Endothelial cell of umbilical vein (primary cell): ENCODE results near the gene SLC25A28. TPM values are rescaled to one million over a fixed set of nuclear protein-coding genes. Genes with fewer than 3 reads are reported as not detected.

ENCODE experiments used
- BruUV-seq: library from RNA; stranded (reverse); fragments of 400-500 nt; replicated peaks from 2 replicates; lab custom pipeline; 2021; lab: Mats Ljungman, UMichigan
- CTCF ChIA-PET: fragments of 300-600, 350-600 bp; sonication (Branson Sonifier 250); formaldehyde crosslinking; loops from one replicate; lab custom pipeline; 2021; ENCODE audit warnings: antibody characterized with exemption, inconsistent platforms; lab: Charles Lee
- POLR2A ChIA-PET: fragments of 300-600, 350-600 bp; sonication (Branson Sonifier 250); formaldehyde crosslinking; loops from one replicate; lab custom pipeline; 2021; ENCODE audit warnings: antibody characterized with exemption, inconsistent platforms; lab: Charles Lee
- DNase-seq: peaks from one replicate; pipeline ENCODE4 v3.0.0-alpha.2; 2011; ENCODE audit warnings: low read depth, low spot score
- FAIRE-seq: peaks from 2 replicates; lab custom pipeline; 2011; peaks lifted over from hg19 to GRCh38; lab: Jason Lieb, UNC
- H2AFZ ChIP-seq: 2 replicates; pipeline ENCODE4 v1.6.0; 2012; ENCODE audit warnings: low read depth, low read length, control low read depth, inconsistent platforms
- H3K27ac ChIP-seq: 2 replicates; pipeline ENCODE4 v1.5.1; 2011; ENCODE audit warnings: low read depth, mild to moderate bottlenecking, control low read depth, low read length, moderate library complexity; ENCODE audit not compliant: insufficient read depth
- H3K27me3 ChIP-seq, 2 experiments: 2 replicates each; pipeline versions ENCODE4 v1.6.0 to v1.6.1; 2011; ENCODE audit warnings: low read length in 2 of 2, mixed read lengths in 1 of 2; ENCODE audit not compliant: control insufficient read depth in 2 of 2, insufficient read depth in 2 of 2
- H3K36me3 ChIP-seq, 2 experiments: 2 replicates in 1 of 2; 3 replicates in 1 of 2; pipeline ENCODE4 v1.5.1; 2011; ENCODE audit warnings: low read length in 2 of 2, mild to moderate bottlenecking in 1 of 2, moderate library complexity in 1 of 2; ENCODE audit not compliant: control insufficient read depth in 2 of 2, insufficient read depth in 2 of 2; ENCODE audit errors: extremely low read depth in 1 of 2
- H3K4me1 ChIP-seq: 3 replicates; pipeline ENCODE4 v1.5.1; 2011; ENCODE audit warnings: mild to moderate bottlenecking, low read length; ENCODE audit not compliant: control insufficient read depth, insufficient read depth; ENCODE audit errors: extremely low read depth
- H3K4me2 ChIP-seq: 2 replicates; pipeline ENCODE4 v1.6.1; 2011; ENCODE audit warnings: low read length, control low read depth, mixed read lengths; ENCODE audit not compliant: insufficient read depth
- H3K4me3 ChIP-seq, 3 experiments: fragments of 200-600 bp in 1 of 3; sonication (generic), shearing (Covaris generic) in 1 of 3; replicated peaks in 1 of 3; 2 replicates each; pipeline ENCODE4 v1.5.1; 2011 to 2016; ENCODE audit warnings: control low read depth in 3 of 3, low read length in 3 of 3, mild to moderate bottlenecking in 2 of 3, inconsistent platforms in 1 of 3, low read depth in 1 of 3, moderate library complexity in 1 of 3; ENCODE audit not compliant: insufficient read depth in 1 of 3
- H3K79me2 ChIP-seq: 2 replicates; pipeline ENCODE4 v1.6.0; 2012; ENCODE audit warnings: low read length, inconsistent platforms; ENCODE audit not compliant: control insufficient read depth, insufficient read depth
- H3K9ac ChIP-seq: replicated peaks from 2 replicates; pipeline ENCODE3; 2011; ENCODE audit warnings: low read length, control low read depth; ENCODE audit not compliant: insufficient read depth; ENCODE audit errors: extremely low read depth
- H3K9me1 ChIP-seq: replicated peaks from 3 replicates; pipeline ENCODE4 v1.6.0; 2011; ENCODE audit warnings: mild to moderate bottlenecking, low read length; ENCODE audit not compliant: control insufficient read depth, insufficient read depth; ENCODE audit errors: extremely low read depth
- H3K9me3 ChIP-seq: replicated peaks from 2 replicates; pipeline ENCODE4 v1.5.1; 2012; ENCODE audit warnings: low read length, inconsistent platforms; ENCODE audit not compliant: control insufficient read depth, insufficient read depth
- H4K20me1 ChIP-seq: replicated peaks from 2 replicates; pipeline ENCODE3; 2011; ENCODE audit warnings: mild to moderate bottlenecking, low read length; ENCODE audit not compliant: control insufficient read depth, insufficient read depth; ENCODE audit errors: extremely low read depth
- CTCF ChIP-seq, 2 donors: IDR thresholded peaks; 1 replicate in 1 of 2; 2 replicates in 1 of 2; pipeline ENCODE4 v1.5.1; 2011; ENCODE audit warnings: low read length in 2 of 2, mild to moderate bottlenecking in 2 of 2, moderate library complexity in 2 of 2, control low read depth in 1 of 2, inconsistent platforms in 1 of 2, low read depth in 1 of 2; ENCODE audit not compliant: insufficient read depth in 1 of 2; ENCODE audit errors: extremely low read depth in 1 of 2
- EZH2 ChIP-seq: IDR thresholded peaks from 2 replicates; pipeline ENCODE4 v1.6.1; 2012; ENCODE audit warnings: borderline replicate concordance, low read depth, mild to moderate bottlenecking, moderate library complexity, low read length, inconsistent platforms; ENCODE audit not compliant: severe bottlenecking
- FOS ChIP-seq: IDR thresholded peaks from 2 replicates; pipeline ENCODE4 v1.6.1; 2011; ENCODE audit warnings: mild to moderate bottlenecking, low read length, moderate library complexity, borderline replicate concordance; ENCODE audit not compliant: insufficient read depth
- GATA2 ChIP-seq: IDR thresholded peaks from 2 replicates; pipeline ENCODE4 v1.7.0; 2011; ENCODE audit warnings: low read depth, mild to moderate bottlenecking, moderate library complexity, mixed read lengths, low read length; ENCODE audit not compliant: insufficient read length, insufficient read depth
- JUN ChIP-seq: IDR thresholded peaks from 2 replicates; pipeline ENCODE4 v1.6.1; 2011; ENCODE audit warnings: borderline replicate concordance, low read depth; ENCODE audit not compliant: insufficient read length, insufficient read depth
- MAX ChIP-seq: IDR thresholded peaks from 2 replicates; pipeline ENCODE4 v1.6.1; 2011; ENCODE audit not compliant: insufficient read depth, insufficient read length
- POLR2A ChIP-seq: IDR thresholded peaks from 2 replicates; pipeline ENCODE4 v1.6.1; 2012; ENCODE audit warnings: low read depth, mild to moderate bottlenecking, control low read depth, low read length
- POLR2AphosphoS5 ChIP-seq: IDR thresholded peaks from 2 replicates; pipeline ENCODE4 v1.6.1; 2012; ENCODE audit warnings: low read depth, mild to moderate bottlenecking, control low read depth, low read length, moderate library complexity; ENCODE audit not compliant: insufficient read depth
- dilution Hi-C: fragments of 300-500 bp; cut with MboI; formaldehyde crosslinking; loops from one replicate; pipeline ENCODE4 v1.15.0; 2019; ENCODE audit warnings: low sequenced_read_pairs; ENCODE audit not compliant: extremely low pct_ligation_motif_present
- intact Hi-C: fragments of 100-400 bp; cut with micrococcal nuclease; formaldehyde crosslinking; loops from one replicate; pipeline ENCODE4 v1.10.0; 2022
- polyA plus RNA-seq, 4 experiments: library from polyadenylated mRNA; depleted of rRNA in 3 of 4; stranded (reverse) in 3 of 4; unstranded in 1 of 4; fragments of >200 nt; gene quantifications; 2 replicates each; pipeline versions ENCODE4 v1.2.1 to v1.2.3, GENCODE V29; 2011 to 2012; ENCODE audit warnings: missing spikeins in 1 of 4
- total RNA-seq: library from RNA; stranded (reverse); gene quantifications from 2 replicates; pipeline ENCODE4 v1.2.3, GENCODE V29; 2021

SLC25A28 gene
- total and polyA plus RNA-seq, 2 donors (not counting 3 experiments of a cell fraction or from before 2014, with no cell fraction given) = 33.7 to 38.8 TPM

- TF ChIP-seq CTCF (IDR thresholded peaks at IDR 0.05; ENCODE audit: extremely low read depth in 1 of 2, insufficient read depth in 1 of 2, low read depth in 1 of 2, low read length in 2 of 2) = no peak
- no peak for TF ChIP-seq POLR2A
- TF ChIP-seq FOS = no peak
- no peak for TF ChIP-seq MAX
- TF ChIP-seq POLR2AphosphoS5 = no peak
- no peak for TF ChIP-seq EZH2
- no peak for TF ChIP-seq GATA2
- TF ChIP-seq JUN = no peak
- Histone ChIP-seq H3K79me2 (no peaks in the 10 kb centered on the region), H3K4me3 (no peak overlapping the region), H3K4me1 (no peaks in the 10 kb centered on the region), H3K9me3 (no peaks in the 10 kb centered on the region), H2AFZ (no peak overlapping the region), H4K20me1 (no peaks in the 10 kb centered on the region), H3K36me3 (no peaks in the 10 kb centered on the region), H3K27me3 (peaks cover 2 to 7% of the 10 kb centered on the region in 2 experiments), H3K4me2 (no peak overlapping the region), H3K9me1 (no peaks in the 10 kb centered on the region), H3K9ac (no peak overlapping the region), H3K27ac (no peak overlapping the region)
- intact Hi-C loops (no loop called here), dilution Hi-C loops (no loop called here)
- POLR2A ChIA-PET = no interaction called here
- DNase-seq (no peak), FAIRE-seq (no peak)
- CTCF ChIA-PET = interaction anchor here (1.1 to 2.4 kb wide), 3 partner anchors 11 to 155 kb away, joined by 3 to 9 read pairs (median 5); no protein-coding TSS in a partner anchor
- no TSS peak for BruUV-seq
These were observed 29.4 kb downstream of the SLC25A28 start for GRCh38 chr10:99590799-99591198.
